Measurements from ENCODE around the gene KIF7. TPM values are rescaled to one million over a fixed set of nuclear protein-coding genes. Genes with fewer than 3 reads are reported as not detected.

KIF7 gene
- total and polyA plus RNA-seq, 2 donors from 2014 or later: 1.4 to 4.2 TPM

DNA sequence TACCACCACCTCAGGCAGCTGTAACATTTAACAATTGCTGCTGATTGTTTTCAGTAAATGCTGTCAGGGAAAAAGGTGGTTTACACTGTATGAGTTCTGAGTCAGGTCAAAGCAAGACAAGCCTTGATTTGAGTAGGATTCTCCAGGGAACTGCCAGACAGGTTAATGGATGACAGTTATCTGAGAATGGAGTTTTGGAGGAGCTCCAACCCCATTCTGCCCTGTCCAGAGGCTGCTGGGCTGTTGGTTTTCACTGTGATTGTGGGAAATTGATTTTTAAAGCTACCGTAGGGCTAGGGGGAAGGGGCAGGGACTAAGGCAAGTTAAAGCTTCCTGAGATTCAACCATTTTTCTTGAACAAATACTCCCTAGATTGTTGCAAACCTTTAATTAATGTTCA lies 40.1 kb downstream of the KIF7 start:
- Histone ChIP-seq H3K4me1 (ENCODE audit: control insufficient read depth in 2 of 3, insufficient read depth in 2 of 3, low read depth in 1 of 3, low read length in 3 of 3) (no peaks in the 10 kb centered on the region), H3K27me3 (ENCODE audit: control insufficient read depth, insufficient read depth, low read length) (no peaks in the 10 kb centered on the region), H3K36me3 (ENCODE audit: control insufficient read depth in 2 of 3, insufficient read depth in 3 of 3, low read length in 3 of 3) (peaks cover 0 to 2% (median 0%) of the 10 kb centered on the region in 3 donors), H3K27ac (ENCODE audit: low read depth in 2 of 2, low read length in 2 of 2) (no peak overlapping the region), H3K4me3 (ENCODE audit: low read length in 3 of 3) (no peak overlapping the region), H3K9ac (ENCODE audit: low read length in 3 of 3) (no peak overlapping the region), H3K9me3 (ENCODE audit: control insufficient read depth in 2 of 3, insufficient read depth in 1 of 3, low read length in 3 of 3) (peaks cover 2 to 10% (median 5%) of the 10 kb centered on the region in 3 donors)
- TF ChIP-seq, protein P1, sequence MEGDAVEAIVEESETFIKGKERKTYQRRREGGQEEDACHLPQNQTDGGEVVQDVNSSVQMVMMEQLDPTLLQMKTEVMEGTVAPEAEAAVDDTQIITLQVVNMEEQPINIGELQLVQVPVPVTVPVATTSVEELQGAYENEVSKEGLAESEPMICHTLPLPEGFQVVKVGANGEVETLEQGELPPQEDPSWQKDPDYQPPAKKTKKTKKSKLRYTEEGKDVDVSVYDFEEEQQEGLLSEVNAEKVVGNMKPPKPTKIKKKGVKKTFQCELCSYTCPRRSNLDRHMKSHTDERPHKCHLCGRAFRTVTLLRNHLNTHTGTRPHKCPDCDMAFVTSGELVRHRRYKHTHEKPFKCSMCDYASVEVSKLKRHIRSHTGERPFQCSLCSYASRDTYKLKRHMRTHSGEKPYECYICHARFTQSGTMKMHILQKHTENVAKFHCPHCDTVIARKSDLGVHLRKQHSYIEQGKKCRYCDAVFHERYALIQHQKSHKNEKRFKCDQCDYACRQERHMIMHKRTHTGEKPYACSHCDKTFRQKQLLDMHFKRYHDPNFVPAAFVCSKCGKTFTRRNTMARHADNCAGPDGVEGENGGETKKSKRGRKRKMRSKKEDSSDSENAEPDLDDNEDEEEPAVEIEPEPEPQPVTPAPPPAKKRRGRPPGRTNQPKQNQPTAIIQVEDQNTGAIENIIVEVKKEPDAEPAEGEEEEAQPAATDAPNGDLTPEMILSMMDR (IDR thresholded peaks at IDR 0.05; ENCODE audit: borderline replicate concordance, extremely low read depth, insufficient read depth): no peak
- intact Hi-C loops (cut with DNase I): no loop called here
- FAIRE-seq: no peak
- no peak for DNase-seq

DNA sequence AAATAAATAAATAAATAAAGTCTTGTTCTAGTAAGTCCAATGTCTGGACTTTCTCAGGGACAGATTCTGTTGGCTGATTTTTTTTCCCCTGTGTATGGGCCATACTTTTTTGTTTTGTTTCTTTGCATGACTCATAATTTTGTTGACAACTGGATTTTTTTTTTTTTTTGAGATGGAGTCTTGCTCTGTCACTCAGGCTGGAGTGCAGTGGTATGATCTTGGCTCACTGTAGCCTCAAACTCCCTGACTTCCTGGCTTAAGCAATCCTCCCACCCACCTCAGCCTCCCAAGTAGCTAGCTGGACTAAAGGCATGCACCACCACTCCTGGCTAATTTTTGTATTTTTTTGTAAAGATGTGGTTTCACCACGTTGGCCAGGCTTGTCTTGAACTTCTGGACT lies 41.1 kb downstream of the KIF7 start:
- Histone ChIP-seq H3K4me3 (ENCODE audit: low read length in 3 of 3) (no peak overlapping the region), H3K27me3 (ENCODE audit: control insufficient read depth, insufficient read depth, low read length) (no peaks in the 10 kb centered on the region), H3K27ac (ENCODE audit: low read depth in 2 of 2, low read length in 2 of 2) (no peak overlapping the region), H3K9ac (ENCODE audit: low read length in 3 of 3) (no peak overlapping the region), H3K4me1 (ENCODE audit: control insufficient read depth in 2 of 3, insufficient read depth in 2 of 3, low read depth in 1 of 3, low read length in 3 of 3) (no peaks in the 10 kb centered on the region), H3K9me3 (ENCODE audit: control insufficient read depth in 2 of 3, insufficient read depth in 1 of 3, low read length in 3 of 3) (peaks cover 2 to 10% (median 5%) of the 10 kb centered on the region in 3 donors), H3K36me3 (ENCODE audit: control insufficient read depth in 2 of 3, insufficient read depth in 3 of 3, low read length in 3 of 3) (peaks cover 0 to 2% (median 0%) of the 10 kb centered on the region in 3 donors)
- intact Hi-C loops (cut with DNase I): no loop called here
- TF ChIP-seq, protein P1 (IDR thresholded peaks at IDR 0.05; ENCODE audit: borderline replicate concordance, extremely low read depth, insufficient read depth): no peak
- FAIRE-seq (no peak), DNase-seq (no peak)

DNA sequence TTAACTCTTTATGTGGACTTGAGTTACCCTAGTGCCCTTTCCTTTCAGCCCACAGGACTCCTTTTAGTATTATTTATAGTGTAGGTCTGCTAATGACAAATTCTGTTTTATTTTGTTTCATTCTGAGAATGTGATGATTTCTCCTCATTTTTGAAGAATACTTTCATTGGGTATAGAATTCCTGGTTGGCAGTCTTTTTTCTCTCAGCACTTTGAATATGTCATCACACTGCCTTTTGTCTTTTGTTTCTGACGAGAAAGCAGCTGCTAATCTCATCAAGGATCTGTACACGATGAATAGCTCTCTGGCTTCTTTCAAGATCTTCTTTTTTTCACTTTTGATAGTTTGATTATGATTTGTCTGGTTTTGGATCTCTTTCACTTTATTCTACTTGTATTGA lies 42.2 kb downstream of the KIF7 start:
- FAIRE-seq (no peak), DNase-seq (no peak)
- H3K4me1 ChIP-seq (ENCODE audit: control insufficient read depth in 2 of 3, insufficient read depth in 2 of 3, low read depth in 1 of 3, low read length in 3 of 3): no peaks in the 10 kb centered on the region
- intact Hi-C loops (cut with DNase I): no loop called here
- no peak overlapping the region for H3K4me3 ChIP-seq (ENCODE audit: low read length in 3 of 3)
- H3K27ac ChIP-seq (ENCODE audit: low read depth in 2 of 2, low read length in 2 of 2): no peak overlapping the region
- no peaks in the 10 kb centered on the region for H3K27me3 ChIP-seq (ENCODE audit: control insufficient read depth, insufficient read depth, low read length)
- no peak overlapping the region for H3K9ac ChIP-seq (ENCODE audit: low read length in 3 of 3)
- H3K36me3 ChIP-seq (ENCODE audit: control insufficient read depth in 2 of 3, insufficient read depth in 3 of 3, low read length in 3 of 3): peaks cover 0 to 2% (median 0%) of the 10 kb centered on the region in 3 donors
- TF ChIP-seq, protein P1 (IDR thresholded peaks at IDR 0.05; ENCODE audit: borderline replicate concordance, extremely low read depth, insufficient read depth): no peak
- peaks cover 2 to 10% (median 5%) of the 10 kb centered on the region in 3 donors for H3K9me3 ChIP-seq (ENCODE audit: control insufficient read depth in 2 of 3, insufficient read depth in 1 of 3, low read length in 3 of 3)

DNA sequence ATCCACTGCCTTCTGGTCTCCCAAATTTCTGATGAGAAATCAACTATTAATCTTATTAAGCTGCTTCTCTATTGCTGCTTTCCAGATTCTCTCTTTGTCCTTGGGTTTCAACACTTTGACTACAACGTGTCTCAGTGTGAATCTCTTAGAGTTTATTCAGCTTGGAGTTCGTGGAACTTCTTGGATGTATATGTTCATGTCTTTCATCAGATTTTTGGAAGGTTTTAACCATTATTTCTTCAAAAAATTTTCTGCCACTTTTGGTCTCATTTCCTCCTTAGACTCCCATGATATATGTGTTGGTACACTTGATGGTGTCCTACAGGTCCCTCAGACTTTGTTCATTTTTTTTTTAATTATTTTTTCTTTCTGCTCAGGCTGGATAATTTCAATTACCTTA lies 44.0 kb downstream of the KIF7 start:
- TF ChIP-seq, protein P1 (IDR thresholded peaks at IDR 0.05; ENCODE audit: borderline replicate concordance, extremely low read depth, insufficient read depth): no peak
- FAIRE-seq (no peak), DNase-seq (no peak)
- Histone ChIP-seq H3K9me3 (ENCODE audit: control insufficient read depth in 2 of 3, insufficient read depth in 1 of 3, low read length in 3 of 3) (peaks cover 2 to 10% (median 5%) of the 10 kb centered on the region in 3 donors), H3K27me3 (ENCODE audit: control insufficient read depth, insufficient read depth, low read length) (no peaks in the 10 kb centered on the region), H3K27ac (ENCODE audit: low read depth in 2 of 2, low read length in 2 of 2) (no peak overlapping the region), H3K4me3 (ENCODE audit: low read length in 3 of 3) (no peak overlapping the region), H3K36me3 (ENCODE audit: control insufficient read depth in 2 of 3, insufficient read depth in 3 of 3, low read length in 3 of 3) (peaks cover 0 to 2% (median 0%) of the 10 kb centered on the region in 3 donors), H3K4me1 (ENCODE audit: control insufficient read depth in 2 of 3, insufficient read depth in 2 of 3, low read depth in 1 of 3, low read length in 3 of 3) (no peaks in the 10 kb centered on the region), H3K9ac (ENCODE audit: low read length in 3 of 3) (no peak overlapping the region)
- intact Hi-C loops (cut with DNase I): no loop called here

Data from kidney (tissue), 14 donors.